Sigmoid colon (tissue), 7 donors: ENCODE measurements around the gene LIMS1. TPM values are rescaled to one million over a fixed set of nuclear protein-coding genes. Genes with fewer than 3 reads are reported as not detected.
A peak's percentile ranks its signal among the peaks of the same experiment; 100 is the strongest.

Experiments
- DNase-seq: peaks from one replicate; pipeline ENCODE4 v3.0.0-alpha.2; 2019
- H3K27ac ChIP-seq, 4 donors: fragments of 200-600 bp; sonication (generic); one replicate each; pipeline ENCODE4 v1.5.1; 2016 to 2019; ENCODE audit warnings: mild to moderate bottlenecking in 1 of 4
- H3K27me3 ChIP-seq, 3 donors: fragments of 200-600 bp; sonication (generic); one replicate each; pipeline ENCODE4 v1.5.1; 2019; ENCODE audit warnings: mild to moderate bottlenecking in 1 of 3
- H3K36me3 ChIP-seq, 4 donors: fragments of 200-600 bp; sonication (generic); one replicate each; pipeline ENCODE4 v1.5.1; 2016 to 2019
- H3K4me1 ChIP-seq, 4 donors: fragments of 200-600 bp; sonication (generic); one replicate each; pipeline ENCODE4 v1.5.1; 2017 to 2019
- H3K4me3 ChIP-seq, 4 donors: fragments of 200-600 bp; sonication (generic); one replicate each; pipeline ENCODE4 v1.5.1; 2017 to 2019; ENCODE audit warnings: mild to moderate bottlenecking in 2 of 4, moderate library complexity in 1 of 4
- H3K9me3 ChIP-seq, 4 donors: fragments of 200-600 bp in 3 of 4; sonication (generic) in 3 of 4; one replicate each; pipeline versions ENCODE4 v1.5.1 to v1.6.1; 2013 to 2019
- CTCF ChIP-seq, 4 experiments: fragments of 450-650 bp in 3 of 4; fragments of 200-600 bp in 1 of 4; IDR thresholded peaks; one replicate each; pipeline ENCODE4 v1.5.1; 2016 to 2019; ENCODE audit warnings: antibody characterized with exemption in 4 of 4, mild to moderate bottlenecking in 3 of 4, moderate library complexity in 2 of 4
- EP300 ChIP-seq, 4 donors: sonication (generic); formaldehyde crosslinking; IDR thresholded peaks; one replicate each; pipeline ENCODE4 v1.6.1; 2017; ENCODE audit warnings: antibody characterized with exemption in 4 of 4
- POLR2A ChIP-seq, 2 donors: fragments of 450-650 bp; IDR thresholded peaks; one replicate each; pipeline ENCODE4 v1.6.1; 2016; ENCODE audit warnings: antibody characterized with exemption in 2 of 2, mild to moderate bottlenecking in 2 of 2, moderate library complexity in 2 of 2
- POLR2AphosphoS5 ChIP-seq, 4 donors: sonication (generic); formaldehyde crosslinking; IDR thresholded peaks; one replicate each; pipeline ENCODE4 v1.6.1; 2017; ENCODE audit warnings: antibody characterized with exemption in 4 of 4
- WGBS, 2 donors: extraction: QIAGEN DNeasy Blood & Tissue Kit; methylation state at CpG; one replicate each; pipeline ENCODE4 v1.1.7; 2013; 5-methylcytosine and 5-hydroxymethylcytosine counted together
- intact Hi-C: fragments of 100-400 bp; cut with DNase I; formaldehyde crosslinking; loops from one replicate; pipeline ENCODE4 v1.15.1; 2023
- polyA plus RNA-seq, 3 donors: library from polyadenylated mRNA; stranded (reverse); fragments of 200-250 nt; gene quantifications; one replicate each; pipeline ENCODE4 v1.2.3, GENCODE V29; 2013
- total RNA-seq, 4 donors: library from RNA; depleted of rRNA; stranded (reverse); fragments of >200 nt; gene quantifications; one replicate each; pipeline ENCODE4 v1.1.0, GENCODE V29; 2016
- donor health status: healthy with polysubstance abuse.
- donor health status: Bipolar disorder and iron deficiency.
- donor health status: healthy.

LIMS1 gene
- total and polyA plus RNA-seq, 7 donors = 16.2 to 185 (median 65.3) TPM

- no peak for DNase-seq
- Histone ChIP-seq H3K4me3 (no peak overlapping the region), H3K4me1 (peaks cover 0 to 67% (median 50%) of the 10 kb centered on the region in 4 donors), H3K27ac (peak overlapping the region in 3 of 4 donors; percentile 41 to 49 (median 47)), H3K9me3 (no peaks in the 10 kb centered on the region), H3K36me3 (no peaks in the 10 kb centered on the region), H3K27me3 (no peaks in the 10 kb centered on the region)
- TF ChIP-seq POLR2AphosphoS5 (IDR thresholded peaks at IDR 0.05) (no peak), POLR2A (IDR thresholded peaks at IDR 0.05) (no peak), EP300 (IDR thresholded peaks at IDR 0.05) (no peak)
- 53 to 79% methylated on average over 5 of the region's 5 CpGs for WGBS, 2 donors
- intact Hi-C loops = no loop called here
These were observed 77.9 kb downstream of the LIMS1 start for GRCh38 chr2:108612153-108612513.

GRCh38 chr2:108612514-108613183 lies 78.4 kb downstream of the LIMS1 start:
- no peaks in the 10 kb centered on the region for H3K36me3 ChIP-seq

GRCh38 chr2:108613261-108614042 lies 79.2 kb downstream of the LIMS1 start:
- Histone ChIP-seq H3K27ac (peak overlapping the region in 2 of 4 donors; percentile 47 to 49), H3K4me3 (no peak overlapping the region), H3K36me3 (no peaks in the 10 kb centered on the region), H3K9me3 (no peaks in the 10 kb centered on the region), H3K4me1 (peaks cover 0 to 73% (median 61%) of the 10 kb centered on the region in 4 donors), H3K27me3 (no peaks in the 10 kb centered on the region)
- intact Hi-C loops = loop anchor here (2.0 kb wide), 1 partner anchor 21 kb away; no protein-coding TSS in a partner anchor
- DNase-seq = no peak
- WGBS, 2 donors = 63 to 70% methylated on average over 9 of the region's 9 CpGs
- TF ChIP-seq CTCF (IDR thresholded peaks at IDR 0.05) (no peak), POLR2A (IDR thresholded peaks at IDR 0.05) (no peak), POLR2AphosphoS5 (IDR thresholded peaks at IDR 0.05) (no peak), EP300 (IDR thresholded peaks at IDR 0.05) (no peak)

More at GRCh38 chr2:108612514-108613183, 78.4 kb downstream of the LIMS1 start:
- no peak for TF ChIP-seq POLR2A (IDR thresholded peaks at IDR 0.05)
- TF ChIP-seq EP300 (IDR thresholded peaks at IDR 0.05) = no peak
- TF ChIP-seq CTCF (IDR thresholded peaks at IDR 0.05) = no peak
- no peak for TF ChIP-seq POLR2AphosphoS5 (IDR thresholded peaks at IDR 0.05)
- H3K27ac ChIP-seq = peak overlapping the region in 3 of 4 donors; percentile 41 to 49 (median 47)
- peaks cover 0 to 68% (median 55%) of the 10 kb centered on the region in 4 donors for H3K4me1 ChIP-seq
- intact Hi-C loops = no loop called here
- H3K9me3 ChIP-seq = no peaks in the 10 kb centered on the region
- WGBS, 2 donors = 72% methylated on average over 10 of the region's 10 CpGs
- no peaks in the 10 kb centered on the region for H3K27me3 ChIP-seq
- DNase-seq = no peak
- H3K4me3 ChIP-seq = no peak overlapping the region

- H3K36me3 ChIP-seq = no peaks in the 10 kb centered on the region
- 95 to 96% methylated on average over 8 of the region's 8 CpGs for WGBS, 2 donors
- H3K27me3 ChIP-seq = no peaks in the 10 kb centered on the region
- intact Hi-C loops = loop anchor here (2.0 kb wide), 1 partner anchor 21 kb away; no protein-coding TSS in a partner anchor
- peaks cover 0 to 77% (median 66%) of the 10 kb centered on the region in 4 donors for H3K4me1 ChIP-seq
- no peak for DNase-seq
- H3K4me3 ChIP-seq = no peak overlapping the region
- no peak for TF ChIP-seq POLR2AphosphoS5 (IDR thresholded peaks at IDR 0.05)
- peak overlapping the region in 1 of 4 donors; percentile 49 for H3K27ac ChIP-seq
- H3K9me3 ChIP-seq = no peaks in the 10 kb centered on the region
These were observed 79.8 kb downstream of the LIMS1 start for GRCh38 chr2:108614043-108614545.

GRCh38 chr2:108614659-108615058 lies 80.4 kb downstream of the LIMS1 start:
- Histone ChIP-seq H3K36me3 (no peaks in the 10 kb centered on the region), H3K27ac (no peak overlapping the region), H3K27me3 (no peaks in the 10 kb centered on the region), H3K9me3 (no peaks in the 10 kb centered on the region), H3K4me1 (peaks cover 0 to 74% (median 66%) of the 10 kb centered on the region in 4 donors), H3K4me3 (no peak overlapping the region)
- 42 to 69% methylated on average over 4 of the region's 4 CpGs for WGBS, 2 donors
- no peak for DNase-seq
- intact Hi-C loops = loop anchor here (2.0 kb wide), 1 partner anchor 20 kb away; no protein-coding TSS in a partner anchor
- TF ChIP-seq CTCF (IDR thresholded peaks at IDR 0.05) (no peak), POLR2AphosphoS5 (IDR thresholded peaks at IDR 0.05) (no peak), POLR2A (IDR thresholded peaks at IDR 0.05) (no peak), EP300 (IDR thresholded peaks at IDR 0.05) (no peak)
